ENCODE measurements around the gene MAPK1. TPM values are rescaled to one million over a fixed set of nuclear protein-coding genes. Genes with fewer than 3 reads are reported as not detected.
A peak's percentile ranks its signal among the peaks of the same experiment; 100 is the strongest.

Gene MAPK1
- total RNA-seq, 1 experiment from 2014 or later, result 90.3 TPM

- DNase-seq, result no peak
- H2BK120ac ChIP-seq (ENCODE audit: low read depth, low read length, poor library complexity, severe bottlenecking), result no peak overlapping the region
- H3K14ac ChIP-seq (ENCODE audit: insufficient read depth, low read length), result no peak overlapping the region
- no peaks in the 10 kb centered on the region for H3K9me3 ChIP-seq (ENCODE audit: control insufficient read depth, low read depth, low read length)
- no peak overlapping the region for H3T11ph ChIP-seq (ENCODE audit: low read length)
- no peak overlapping the region for H3K23ac ChIP-seq (ENCODE audit: insufficient read length, low read depth, low read length)
- Mint-ChIP-seq H3K27ac (no peak overlapping the region), H3K27me3 (ENCODE audit: low read depth) (peaks cover 2% of the 10 kb centered on the region), H3K36me3 (ENCODE audit: insufficient read depth in 1 of 3, low read depth in 3 of 3) (peaks cover 0 to 2% (median 0%) of the 10 kb centered on the region in 3 experiments; a peak in 2 of 7 replicates), H3K4me1 (peaks cover 25 to 36% of the 10 kb centered on the region in 2 experiments), H3K4me3 (peak overlapping the region; percentile 79 to 89; a peak in 4 of 5 replicates), H3K9me3 (no peaks in the 10 kb centered on the region)
- no peak overlapping the region for H2BK12ac ChIP-seq (ENCODE audit: insufficient read length, low read depth, low read length)
- H3K18ac ChIP-seq (ENCODE audit: insufficient read length, low read depth, low read length), result no peak overlapping the region
- H2BK5ac ChIP-seq (ENCODE audit: insufficient read length, low read length), result no peak overlapping the region
- H3K56ac ChIP-seq (ENCODE audit: insufficient read length, low read depth, low read length), result no peak overlapping the region
- peaks cover 2% of the 10 kb centered on the region for H4K20me1 ChIP-seq (ENCODE audit: control insufficient read depth, insufficient read depth, insufficient read length)
- H4K8ac ChIP-seq (replicated peaks; ENCODE audit: insufficient read length, low read depth, low read length), result no peak overlapping the region
- no peak overlapping the region for H2BK20ac ChIP-seq (ENCODE audit: low read depth, low read length, poor library complexity, severe bottlenecking)
- no peak overlapping the region for H4K91ac ChIP-seq (ENCODE audit: insufficient read length, low read depth, low read length)
- H3K9ac ChIP-seq (ENCODE audit: extremely low read depth, insufficient read length, low read length), result peak overlapping the region; percentile 43
- no peak overlapping the region for H2AFZ ChIP-seq (ENCODE audit: low read length)
- no CpG with 5 or more reads among the region's 7 CpGs for WGBS (ENCODE audit: extremely low coverage, insufficient read length, low lambda C conversion rate)
- no peaks in the 10 kb centered on the region for H3K79me1 ChIP-seq (ENCODE audit: insufficient read depth, low read depth, low read length, poor library complexity, severe bottlenecking)
- no peak overlapping the region for H3K4ac ChIP-seq (ENCODE audit: low read depth, low read length)
- no peaks in the 10 kb centered on the region for H3K27me3 ChIP-seq (ENCODE audit: insufficient read depth, low read length)
- peak overlapping the region; percentile 86 for H3K4me2 ChIP-seq (ENCODE audit: insufficient read depth, insufficient read length, low read length)
- no peak overlapping the region for H4K5ac ChIP-seq (ENCODE audit: insufficient read length, low read depth, low read length)
- TF ChIP-seq, protein P1, sequence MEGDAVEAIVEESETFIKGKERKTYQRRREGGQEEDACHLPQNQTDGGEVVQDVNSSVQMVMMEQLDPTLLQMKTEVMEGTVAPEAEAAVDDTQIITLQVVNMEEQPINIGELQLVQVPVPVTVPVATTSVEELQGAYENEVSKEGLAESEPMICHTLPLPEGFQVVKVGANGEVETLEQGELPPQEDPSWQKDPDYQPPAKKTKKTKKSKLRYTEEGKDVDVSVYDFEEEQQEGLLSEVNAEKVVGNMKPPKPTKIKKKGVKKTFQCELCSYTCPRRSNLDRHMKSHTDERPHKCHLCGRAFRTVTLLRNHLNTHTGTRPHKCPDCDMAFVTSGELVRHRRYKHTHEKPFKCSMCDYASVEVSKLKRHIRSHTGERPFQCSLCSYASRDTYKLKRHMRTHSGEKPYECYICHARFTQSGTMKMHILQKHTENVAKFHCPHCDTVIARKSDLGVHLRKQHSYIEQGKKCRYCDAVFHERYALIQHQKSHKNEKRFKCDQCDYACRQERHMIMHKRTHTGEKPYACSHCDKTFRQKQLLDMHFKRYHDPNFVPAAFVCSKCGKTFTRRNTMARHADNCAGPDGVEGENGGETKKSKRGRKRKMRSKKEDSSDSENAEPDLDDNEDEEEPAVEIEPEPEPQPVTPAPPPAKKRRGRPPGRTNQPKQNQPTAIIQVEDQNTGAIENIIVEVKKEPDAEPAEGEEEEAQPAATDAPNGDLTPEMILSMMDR (conservative IDR thresholded peaks at IDR 0.05), result no peak
- H3K23me2 ChIP-seq (ENCODE audit: insufficient read length, low read depth, low read length, poor library complexity, severe bottlenecking), result peaks cover 3% of the 10 kb centered on the region
- H2AK5ac ChIP-seq (ENCODE audit: insufficient read length, low read length), result no peak overlapping the region
- no peak overlapping the region for H3K27ac ChIP-seq (ENCODE audit: insufficient read length, low read depth, low read length)
- H3K79me2 ChIP-seq (ENCODE audit: insufficient read depth, low read length), result peaks cover 29% of the 10 kb centered on the region; the same call in 1 of the 2 replicates
- no peak overlapping the region for H2BK15ac ChIP-seq (ENCODE audit: low read depth, low read length)
- peaks cover 3% of the 10 kb centered on the region; the same call in 1 of the 2 replicates for H3K4me1 ChIP-seq (ENCODE audit: insufficient read depth, low read length)
These were observed 1.2 kb upstream of the MAPK1 start for GRCh38 chr22:21868651-21869050.

Data from H9 (cell line).